Erythroblast (primary cell): ENCODE data around the gene GDF9.

Source experiments
- GATA1 ChIP-seq: IDR thresholded peaks from 2 replicates; pipeline ENCODE4 v1.6.1; 2011; ENCODE audit warnings: low read depth, mild to moderate bottlenecking, control low read depth, low read length, moderate library complexity
- POLR2A ChIP-seq: IDR thresholded peaks from 2 replicates; pipeline ENCODE4 v1.6.1; 2011; ENCODE audit warnings: mild to moderate bottlenecking, low read length

GRCh38 chr5:132850066-132850465 is 16.2 kb downstream of the GDF9 start:
- TF ChIP-seq POLR2A (no peak), GATA1 (no peak)
